HEK293T (cell line): ENCODE measurements around the gene OGT.
"Not testable (repeated sequence)": the region's sequence is repeated elsewhere in the genome, so short reads cannot be mapped to it uniquely, and the experiment has no call there.

Source experiments
- CTCF ChIA-PET: fragments of 350-600 bp; formaldehyde crosslinking; extraction: SDS; loops from one replicate; lab custom pipeline; 2021; ENCODE audit warnings: antibody characterized with exemption, inconsistent platforms; lab: Yijun Ruan, JAX
- POLR2A ChIA-PET: fragments of 350-600 bp; formaldehyde crosslinking; extraction: SDS; loops from one replicate; lab custom pipeline; 2020; ENCODE audit warnings: antibody characterized with exemption, inconsistent platforms; lab: Yijun Ruan, JAX
- DNase-seq: peaks from one replicate; pipeline ENCODE4 v3.0.0; 2012; ENCODE audit warnings: mixed read lengths; ENCODE audit errors: extremely low spot score
- ARNT ChIP-seq: fragments of 450-650 bp; IDR thresholded peaks from 2 replicates; pipeline ENCODE4 v1.6.1; 2017; ENCODE audit warnings: mild to moderate bottlenecking
- BHLHE40 ChIP-seq: fragments of 450-650 bp; IDR thresholded peaks from 2 replicates; pipeline ENCODE4 v1.6.1; 2016; ENCODE audit warnings: mild to moderate bottlenecking, moderate library complexity, borderline replicate concordance
- CTBP1 ChIP-seq: fragments of 450-650 bp; IDR thresholded peaks from 2 replicates; pipeline ENCODE4 v1.6.1; 2016; ENCODE audit warnings: borderline replicate concordance
- ELF4 ChIP-seq: fragments of 450-650 bp; IDR thresholded peaks from 2 replicates; pipeline ENCODE4 v1.6.1; 2017; ENCODE audit warnings: antibody characterized with exemption
- FOXA1 ChIP-seq: fragments of 450-650 bp; IDR thresholded peaks from 2 replicates; pipeline ENCODE4 v1.6.1; 2016; ENCODE audit warnings: mild to moderate bottlenecking
- FOXK2 ChIP-seq: fragments of 450-650 bp; IDR thresholded peaks from 2 replicates; pipeline ENCODE4 v1.6.1; 2016; ENCODE audit warnings: mild to moderate bottlenecking
- FOXM1 ChIP-seq: fragments of 450-650 bp; IDR thresholded peaks from 2 replicates; pipeline ENCODE4 v1.6.1; 2017; ENCODE audit warnings: mild to moderate bottlenecking, borderline replicate concordance
- HDGF ChIP-seq: fragments of 450-650 bp; IDR thresholded peaks from 2 replicates; pipeline ENCODE4 v1.6.1; 2017; ENCODE audit warnings: antibody characterized with exemption, borderline replicate concordance
- L3MBTL2 ChIP-seq: fragments of 450-650 bp; conservative IDR thresholded peaks from 2 replicates; pipeline ENCODE4 v1.6.1; 2016; ENCODE audit warnings: mild to moderate bottlenecking
- LEF1 ChIP-seq: fragments of 450-650 bp; IDR thresholded peaks from 2 replicates; pipeline ENCODE4 v1.6.1; 2017; ENCODE audit warnings: mild to moderate bottlenecking, borderline replicate concordance
- NFRKB ChIP-seq: fragments of 450-650 bp; IDR thresholded peaks from 2 replicates; pipeline ENCODE4 v1.6.1; 2016; ENCODE audit warnings: mild to moderate bottlenecking, moderate library complexity
- PKNOX1 ChIP-seq: fragments of 450-650 bp; IDR thresholded peaks from 2 replicates; pipeline ENCODE4 v1.6.1; 2016
- SP1 ChIP-seq: fragments of 450-650 bp; IDR thresholded peaks from 2 replicates; pipeline ENCODE4 v1.6.1; 2017
- SUZ12 ChIP-seq: fragments of 450-650 bp; IDR thresholded peaks from 2 replicates; pipeline ENCODE4 v1.6.1; 2016; ENCODE audit warnings: mild to moderate bottlenecking
- TARDBP ChIP-seq: fragments of 450-650 bp; IDR thresholded peaks from 2 replicates; pipeline ENCODE4 v1.6.1; 2016
- ZNF384 ChIP-seq: fragments of 450-650 bp; IDR thresholded peaks from 2 replicates; pipeline ENCODE4 v1.6.1; 2016

OGT gene

GRCh38 chrX:71493111-71493613, 39.7 kb upstream of the OGT start:
- no peak for DNase-seq
- no peak for TF ChIP-seq TARDBP
- TF ChIP-seq ELF4: no peak
- no peak for TF ChIP-seq ZNF384
- no peak for TF ChIP-seq BHLHE40
- no peak for TF ChIP-seq L3MBTL2
- TF ChIP-seq PKNOX1: no peak
- no peak for TF ChIP-seq LEF1
- TF ChIP-seq SP1: no peak
- TF ChIP-seq FOXM1: no peak
- TF ChIP-seq NFRKB: no peak
- no peak for TF ChIP-seq HDGF
- no peak for TF ChIP-seq FOXA1
- TF ChIP-seq CTBP1: no peak
- no peak for TF ChIP-seq ARNT
- TF ChIP-seq FOXK2: no peak
- TF ChIP-seq SUZ12: no peak
- CTCF ChIA-PET: interaction anchor here (0.6 kb wide), 1 partner anchor 159 kb away, joined by 3 read pairs; no protein-coding TSS in a partner anchor
- POLR2A ChIA-PET: no interaction called here

GRCh38 chrX:71495979-71496378, 36.9 kb upstream of the OGT start:
- CTCF ChIA-PET, DNase-seq, POLR2A ChIA-PET: not testable (repeated sequence)

- no peak for DNase-seq
- ChIA-PET POLR2A (no interaction called here), CTCF (no interaction called here)
- no peak for TF ChIP-seq CTBP1
- no peak for TF ChIP-seq ZNF384
- no peak for TF ChIP-seq ARNT
- no peak for TF ChIP-seq SP1
- TF ChIP-seq HDGF: no peak
- no peak for TF ChIP-seq FOXA1
- TF ChIP-seq FOXK2: no peak
- no peak for TF ChIP-seq LEF1
- no peak for TF ChIP-seq PKNOX1
- TF ChIP-seq NFRKB: no peak
- TF ChIP-seq FOXM1: no peak
- TF ChIP-seq TARDBP: no peak
- TF ChIP-seq SUZ12: no peak
- TF ChIP-seq ELF4: no peak
- TF ChIP-seq L3MBTL2: no peak
These were observed 36.4 kb upstream of the OGT start for GRCh38 chrX:71496476-71496875.

GRCh38 chrX:71502080-71502479, 30.8 kb upstream of the OGT start:
- CTCF ChIA-PET, POLR2A ChIA-PET, DNase-seq: not testable (repeated sequence)

- POLR2A ChIA-PET: no interaction called here
- CTCF ChIA-PET: interaction anchor here (0.6 kb wide), 1 partner anchor 9 kb away, joined by 3 read pairs; no protein-coding TSS in a partner anchor
- no peak for DNase-seq
- TF ChIP-seq PKNOX1 (no peak), ARNT (no peak), FOXA1 (no peak)
These were observed 28.6 kb upstream of the OGT start for GRCh38 chrX:71504346-71504745.

GRCh38 chrX:71509289-71509688, 23.6 kb upstream of the OGT start:
- TF ChIP-seq ELF4: no peak
- TF ChIP-seq TARDBP: no peak
- no peak for TF ChIP-seq PKNOX1
- no peak for TF ChIP-seq ZNF384
- no peak for TF ChIP-seq LEF1
- TF ChIP-seq NFRKB: no peak
- no peak for TF ChIP-seq SUZ12
- TF ChIP-seq HDGF: no peak
- TF ChIP-seq CTBP1: no peak
- TF ChIP-seq SP1: no peak
- TF ChIP-seq L3MBTL2: no peak
- no peak for TF ChIP-seq FOXK2
- no peak for TF ChIP-seq BHLHE40
- CTCF ChIA-PET: no interaction called here
- DNase-seq: no peak
- POLR2A ChIA-PET: interaction anchor here (7.3 kb wide), 1 partner anchor 23 kb away, joined by 35 read pairs; the partner anchor contains the start of gene OGT
